Epithelial cell of esophagus (primary cell): ENCODE results near the gene PAPOLB.

ENCODE experiments used
- DNase-seq: peaks from one replicate; pipeline ENCODE4 v3.0.0; 2010; ENCODE audit warnings: low read depth
- H3K4me3 ChIP-seq: 2 replicates; pipeline ENCODE4 v1.5.1; 2011; ENCODE audit warnings: mild to moderate bottlenecking, low read length, control low read depth
- TF ChIP-seq, protein P1 (sequence below): IDR thresholded peaks from 2 replicates; pipeline ENCODE4 v1.5.1; 2011; ENCODE audit warnings: low read depth, mild to moderate bottlenecking, low read length, control low read depth, inconsistent platforms; ENCODE audit not compliant: insufficient read depth; ENCODE audit errors: missing control alignments

PAPOLB gene

GRCh38 chr7:4822677-4823076 is 39.2 kb downstream of the PAPOLB start:
- H3K4me3 ChIP-seq: no peak overlapping the region
- TF ChIP-seq, protein P1, sequence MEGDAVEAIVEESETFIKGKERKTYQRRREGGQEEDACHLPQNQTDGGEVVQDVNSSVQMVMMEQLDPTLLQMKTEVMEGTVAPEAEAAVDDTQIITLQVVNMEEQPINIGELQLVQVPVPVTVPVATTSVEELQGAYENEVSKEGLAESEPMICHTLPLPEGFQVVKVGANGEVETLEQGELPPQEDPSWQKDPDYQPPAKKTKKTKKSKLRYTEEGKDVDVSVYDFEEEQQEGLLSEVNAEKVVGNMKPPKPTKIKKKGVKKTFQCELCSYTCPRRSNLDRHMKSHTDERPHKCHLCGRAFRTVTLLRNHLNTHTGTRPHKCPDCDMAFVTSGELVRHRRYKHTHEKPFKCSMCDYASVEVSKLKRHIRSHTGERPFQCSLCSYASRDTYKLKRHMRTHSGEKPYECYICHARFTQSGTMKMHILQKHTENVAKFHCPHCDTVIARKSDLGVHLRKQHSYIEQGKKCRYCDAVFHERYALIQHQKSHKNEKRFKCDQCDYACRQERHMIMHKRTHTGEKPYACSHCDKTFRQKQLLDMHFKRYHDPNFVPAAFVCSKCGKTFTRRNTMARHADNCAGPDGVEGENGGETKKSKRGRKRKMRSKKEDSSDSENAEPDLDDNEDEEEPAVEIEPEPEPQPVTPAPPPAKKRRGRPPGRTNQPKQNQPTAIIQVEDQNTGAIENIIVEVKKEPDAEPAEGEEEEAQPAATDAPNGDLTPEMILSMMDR: no peak
- DNase-seq: no peak

- H3K4me3 ChIP-seq: no peak overlapping the region
- TF ChIP-seq, protein P1: no peak
Measured at GRCh38 chr7:4820967-4821471, 40.8 kb downstream of the PAPOLB start.

GRCh38 chr7:4820405-4820966 is 41.3 kb downstream of the PAPOLB start:
- DNase-seq: no peak
- TF ChIP-seq, protein P1: no peak
- H3K4me3 ChIP-seq: no peak overlapping the region

More at GRCh38 chr7:4820967-4821471, 40.8 kb downstream of the PAPOLB start:
- no peak for DNase-seq

- no peak overlapping the region for H3K4me3 ChIP-seq
Measured at GRCh38 chr7:4819560-4820404, 42.0 kb downstream of the PAPOLB start.

DNA sequence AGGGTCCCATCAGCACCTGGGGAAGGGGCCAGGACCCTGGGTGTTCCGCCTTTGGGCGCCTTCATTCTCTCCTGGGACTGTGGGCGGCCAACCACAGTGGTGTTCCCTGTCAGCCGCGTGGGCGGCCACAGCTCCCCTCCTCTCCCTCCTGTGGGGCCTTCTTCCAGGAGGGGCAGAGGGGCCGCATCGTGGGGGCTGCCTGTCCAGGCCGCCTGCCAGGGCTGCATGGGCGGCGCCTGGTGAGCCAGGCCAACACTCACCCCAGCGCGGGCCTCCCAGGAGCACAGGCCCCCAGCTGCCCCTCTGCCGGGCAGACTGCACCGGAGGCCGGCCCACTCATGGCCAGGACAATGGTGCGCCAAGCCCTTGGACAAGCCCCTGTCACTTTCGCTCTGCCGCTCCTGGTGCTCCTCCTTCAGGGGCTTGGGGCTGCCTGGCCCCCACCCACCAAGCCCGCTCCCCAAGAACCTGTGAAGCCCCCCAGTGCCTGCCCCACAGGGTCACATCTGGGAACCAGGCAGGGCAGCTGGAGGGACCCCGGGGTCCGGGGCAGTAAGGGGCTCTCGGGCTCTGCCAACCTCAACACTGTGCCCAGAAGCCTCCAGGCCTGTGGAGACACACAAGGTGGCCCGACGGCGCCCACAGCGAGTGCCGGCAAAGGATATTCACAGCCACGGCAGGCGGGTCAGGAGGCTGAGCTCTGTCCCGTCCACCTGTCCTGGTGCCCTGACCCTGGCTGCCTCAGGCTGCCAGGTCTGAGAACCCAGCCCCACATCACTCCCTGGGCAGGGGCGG is 43.6 kb downstream of the PAPOLB start:
- TF ChIP-seq, protein P1: no peak
- DNase-seq: no peak

More at GRCh38 chr7:4819560-4820404, 42.0 kb downstream of the PAPOLB start:
- no peak for DNase-seq
- TF ChIP-seq, protein P1: no peak

DNA sequence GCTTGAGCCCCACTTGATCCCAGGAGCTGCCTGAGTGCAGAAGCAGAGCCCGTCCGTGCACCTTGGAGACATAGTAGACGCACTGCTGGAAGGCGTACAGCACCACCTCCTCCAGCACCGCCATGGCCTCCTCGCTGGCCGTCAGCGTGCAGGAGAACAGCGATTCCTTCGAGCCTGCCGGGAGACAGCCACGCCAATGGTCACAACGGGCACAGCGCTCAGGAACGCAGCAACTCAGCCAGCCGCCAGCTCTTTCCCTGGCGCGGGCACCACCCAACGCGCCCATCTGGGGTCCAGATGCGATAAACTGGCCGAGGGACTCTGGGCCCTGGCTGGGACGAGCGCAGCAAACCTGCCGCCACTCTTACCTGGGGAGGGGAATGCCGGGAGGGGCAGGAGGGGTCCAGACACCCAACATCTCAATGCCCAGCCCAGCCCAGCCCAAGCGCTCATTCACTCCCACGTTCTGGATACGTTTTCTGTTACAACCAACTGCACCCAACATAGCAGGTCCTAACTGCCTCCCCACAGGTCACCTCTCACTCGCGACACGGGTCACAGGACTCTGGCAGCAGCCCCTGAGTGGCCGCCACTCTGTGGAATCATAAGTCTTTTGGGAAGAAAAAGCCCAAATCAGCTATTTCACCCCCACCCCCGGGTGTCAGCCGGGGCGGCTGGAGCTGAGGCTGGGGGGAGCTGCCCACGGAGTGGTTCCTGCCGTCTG is 44.5 kb downstream of the PAPOLB start:
- H3K4me3 ChIP-seq: no peak overlapping the region
- TF ChIP-seq, protein P1: no peak
- DNase-seq: no peak

More for the DNA sequence above, 43.6 kb downstream of the PAPOLB start:
- H3K4me3 ChIP-seq: no peak overlapping the region
